ENCODE data around the gene TMEM74B.

The TMEM74B gene

DNA sequence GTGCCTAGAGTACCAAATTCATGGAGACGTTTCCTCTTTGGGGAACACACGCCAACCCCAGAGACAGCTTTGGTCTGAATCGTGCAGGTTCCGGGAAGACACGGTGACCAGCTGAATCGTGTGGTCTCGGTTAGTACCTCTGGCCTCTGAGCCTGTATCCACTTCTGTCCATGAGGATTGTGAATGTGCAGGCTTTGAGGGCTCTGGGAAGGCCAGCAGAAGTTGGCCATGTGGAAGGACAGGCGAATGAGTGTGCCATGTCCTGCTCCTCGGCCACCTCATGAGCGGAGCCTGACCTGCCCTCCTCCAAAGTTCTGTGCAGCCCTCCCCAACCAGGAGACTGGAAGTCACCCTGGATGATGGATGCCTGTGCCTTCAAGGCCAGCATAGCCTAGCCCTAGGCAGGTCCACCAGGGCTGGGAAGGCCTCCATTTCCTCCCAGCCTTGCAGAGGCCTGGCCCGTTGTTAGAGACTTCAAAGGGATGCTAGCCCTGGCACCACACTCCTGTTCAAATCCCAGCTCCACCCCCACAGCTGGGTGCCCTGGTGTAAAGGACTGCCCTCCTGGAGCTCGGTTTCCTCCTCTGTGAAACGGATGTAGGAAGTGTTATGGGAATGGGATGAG, 1.7 kb upstream of the TMEM74B start:
- WGBS (ENCODE audit: insufficient coverage): 92% methylated on average over 12 of the region's 13 CpGs
- Histone ChIP-seq H3K36me3 (ENCODE audit: control insufficient read depth in 4 of 4, insufficient read depth in 4 of 4, low read length in 3 of 4) (no peaks in the 10 kb centered on the region), H3K4me3 (ENCODE audit: control insufficient read depth in 1 of 7, extremely low read depth in 1 of 7, insufficient read depth in 4 of 7, low read depth in 2 of 7, low read length in 6 of 7) (no peak overlapping the region), H3K9me3 (ENCODE audit: control extremely low read depth in 1 of 5, control insufficient read depth in 4 of 5, insufficient read depth in 2 of 5, low read depth in 1 of 5, low read length in 4 of 5) (no peaks in the 10 kb centered on the region), H3K27ac (ENCODE audit: insufficient read depth in 1 of 2, low read depth in 1 of 2, low read length in 2 of 2, poor library complexity in 1 of 2, severe bottlenecking in 2 of 2) (no peak overlapping the region), H3K27me3 (replicated peaks in 2 of 5; ENCODE audit: control insufficient read depth in 4 of 5, insufficient read depth in 5 of 5, low read length in 4 of 5) (peaks cover 0 to 59% (median 23%) of the 10 kb centered on the region in 5 experiments), H3K4me1 (ENCODE audit: control extremely low read depth in 1 of 4, control insufficient read depth in 4 of 4, insufficient read depth in 4 of 4, low read length in 3 of 4) (peaks cover 2 to 10% (median 6%) of the 10 kb centered on the region in 4 experiments)
- ChIA-PET CTCF (interaction anchor here (0.7 to 1.6 kb wide), 8 partner anchors 11 to 314 kb away, joined by 3 to 5 read pairs (median 3); no protein-coding TSS in a partner anchor), POLR2A (no interaction called here)
- no peak for DNase-seq

DNA sequence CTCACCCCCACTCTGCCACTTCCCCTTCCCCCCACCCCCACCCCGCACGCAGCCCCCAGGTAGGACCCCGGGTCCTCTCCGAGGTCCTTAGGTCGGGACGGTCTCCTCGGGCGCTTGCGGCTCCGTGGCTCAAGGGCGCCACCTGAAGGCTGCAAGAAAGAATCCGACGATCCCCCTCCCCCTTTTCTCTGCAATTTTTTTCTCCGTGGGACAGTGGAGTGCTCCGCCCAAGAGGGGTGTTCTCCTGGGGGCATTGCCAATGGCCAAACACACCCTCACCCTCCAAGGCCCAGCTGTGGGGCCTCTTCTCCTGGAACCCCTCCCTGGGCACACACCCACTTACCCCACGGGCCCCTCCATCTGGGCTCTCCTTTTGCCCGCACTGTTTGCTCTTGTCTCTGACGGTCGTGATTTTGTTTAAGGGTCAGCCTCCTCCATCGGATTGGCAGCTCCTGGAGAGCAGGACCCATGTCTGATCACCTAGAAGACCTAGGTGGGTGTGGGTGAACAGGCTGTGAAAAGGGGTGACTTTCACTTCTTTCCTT, 1.1 kb upstream of the TMEM74B start:
- peak overlapping the region in 1 of 7 experiments; percentile 63 for H3K4me3 ChIP-seq (ENCODE audit: control insufficient read depth in 1 of 7, extremely low read depth in 1 of 7, insufficient read depth in 4 of 7, low read depth in 2 of 7, low read length in 6 of 7)
- POLR2A ChIA-PET: no interaction called here
- peaks cover 0 to 57% (median 23%) of the 10 kb centered on the region in 5 experiments for H3K27me3 ChIP-seq (replicated peaks in 2 of 5; ENCODE audit: control insufficient read depth in 4 of 5, insufficient read depth in 5 of 5, low read length in 4 of 5)
- DNase-seq: peak; percentile 64 to 82 (median 81)
- no peak overlapping the region for H3K27ac ChIP-seq (ENCODE audit: insufficient read depth in 1 of 2, low read depth in 1 of 2, low read length in 2 of 2, poor library complexity in 1 of 2, severe bottlenecking in 2 of 2)
- H3K9me3 ChIP-seq (ENCODE audit: control extremely low read depth in 1 of 5, control insufficient read depth in 4 of 5, insufficient read depth in 2 of 5, low read depth in 1 of 5, low read length in 4 of 5): no peaks in the 10 kb centered on the region
- CTCF ChIA-PET: interaction anchor here (0.9 to 1.6 kb wide), 5 partner anchors 10 to 228 kb away, joined by 3 to 5 read pairs (median 3); no protein-coding TSS in a partner anchor
- H3K4me1 ChIP-seq (ENCODE audit: control extremely low read depth in 1 of 4, control insufficient read depth in 4 of 4, insufficient read depth in 4 of 4, low read length in 3 of 4): peaks cover 2 to 10% (median 6%) of the 10 kb centered on the region in 4 experiments
- 13% methylated on average over 15 of the region's 20 CpGs for WGBS (ENCODE audit: insufficient coverage)
- no peaks in the 10 kb centered on the region for H3K36me3 ChIP-seq (ENCODE audit: control insufficient read depth in 4 of 4, insufficient read depth in 4 of 4, low read length in 3 of 4)

DNA sequence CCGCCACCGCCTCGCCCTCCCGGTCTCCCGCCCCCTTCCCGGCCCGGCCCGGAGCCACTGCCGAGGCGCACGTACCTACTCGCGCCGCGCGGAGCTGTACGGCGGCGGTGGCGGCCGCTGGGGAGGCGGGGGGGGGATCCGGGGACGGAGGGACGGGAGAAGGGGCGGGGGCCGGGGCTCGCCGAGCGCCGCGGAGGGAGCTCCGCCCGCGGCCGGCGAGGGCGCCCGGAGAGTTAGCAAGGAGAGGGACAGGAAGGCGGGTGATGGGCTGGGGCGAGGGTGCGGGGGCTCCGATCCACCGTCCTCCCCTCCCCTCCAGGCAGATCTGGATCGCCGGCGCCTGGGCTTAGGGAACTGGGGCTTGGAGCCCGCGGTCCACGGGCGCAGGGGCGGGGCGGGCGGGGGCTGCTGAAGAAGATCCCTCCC, 548 bp upstream of the TMEM74B start:
- CTCF ChIA-PET: interaction anchor here (0.9 to 1.6 kb wide), 3 partner anchors 74 to 78 kb away, joined by 3 read pairs; no protein-coding TSS in a partner anchor
- Histone ChIP-seq H3K27ac (ENCODE audit: insufficient read depth in 1 of 2, low read depth in 1 of 2, low read length in 2 of 2, poor library complexity in 1 of 2, severe bottlenecking in 2 of 2) (no peak overlapping the region), H3K4me3 (ENCODE audit: control insufficient read depth in 1 of 7, extremely low read depth in 1 of 7, insufficient read depth in 4 of 7, low read depth in 2 of 7, low read length in 6 of 7) (peak overlapping the region in 5 of 7 experiments; percentile 25 to 63 (median 39)), H3K9me3 (ENCODE audit: control extremely low read depth in 1 of 5, control insufficient read depth in 4 of 5, insufficient read depth in 2 of 5, low read depth in 1 of 5, low read length in 4 of 5) (no peaks in the 10 kb centered on the region), H3K36me3 (ENCODE audit: control insufficient read depth in 4 of 4, insufficient read depth in 4 of 4, low read length in 3 of 4) (no peaks in the 10 kb centered on the region), H3K27me3 (replicated peaks in 2 of 5; ENCODE audit: control insufficient read depth in 4 of 5, insufficient read depth in 5 of 5, low read length in 4 of 5) (peaks cover 0 to 53% (median 19%) of the 10 kb centered on the region in 5 experiments), H3K4me1 (ENCODE audit: control extremely low read depth in 1 of 4, control insufficient read depth in 4 of 4, insufficient read depth in 4 of 4, low read length in 3 of 4) (peaks cover 2 to 10% (median 6%) of the 10 kb centered on the region in 4 experiments)
- peak in 1 of 3 donors; percentile 16 for DNase-seq
- 0% methylated on average over 6 of the region's 54 CpGs for WGBS (ENCODE audit: insufficient coverage)
- POLR2A ChIA-PET: no interaction called here

GRCh38 chr20:1184260-1184637, 532 bp downstream of the TMEM74B start:
- no peak for DNase-seq
- H3K27ac ChIP-seq (ENCODE audit: insufficient read depth in 1 of 2, low read depth in 1 of 2, low read length in 2 of 2, poor library complexity in 1 of 2, severe bottlenecking in 2 of 2): no peak overlapping the region
- ChIA-PET POLR2A (no interaction called here), CTCF (interaction anchor here (0.9 to 1.3 kb wide), 3 partner anchors 15 to 76 kb away, joined by 3 to 4 read pairs (median 3); no protein-coding TSS in a partner anchor)
- H3K27me3 ChIP-seq (replicated peaks in 2 of 5; ENCODE audit: control insufficient read depth in 4 of 5, insufficient read depth in 5 of 5, low read length in 4 of 5): peaks cover 0 to 48% (median 19%) of the 10 kb centered on the region in 5 experiments
- no peaks in the 10 kb centered on the region for H3K9me3 ChIP-seq (ENCODE audit: control extremely low read depth in 1 of 5, control insufficient read depth in 4 of 5, insufficient read depth in 2 of 5, low read depth in 1 of 5, low read length in 4 of 5)
- peak overlapping the region in 1 of 7 experiments; percentile 25 for H3K4me3 ChIP-seq (ENCODE audit: control insufficient read depth in 1 of 7, extremely low read depth in 1 of 7, insufficient read depth in 4 of 7, low read depth in 2 of 7, low read length in 6 of 7)
- no peaks in the 10 kb centered on the region for H3K36me3 ChIP-seq (ENCODE audit: control insufficient read depth in 4 of 4, insufficient read depth in 4 of 4, low read length in 3 of 4)
- peaks cover 2 to 10% (median 6%) of the 10 kb centered on the region in 4 experiments for H3K4me1 ChIP-seq (ENCODE audit: control extremely low read depth in 1 of 4, control insufficient read depth in 4 of 4, insufficient read depth in 4 of 4, low read length in 3 of 4)
- 63% methylated on average over 3 of the region's 13 CpGs for WGBS (ENCODE audit: insufficient coverage)

GRCh38 chr20:1183153-1183552, 1.6 kb downstream of the TMEM74B start:
- Histone ChIP-seq H3K4me1 (ENCODE audit: control extremely low read depth in 1 of 4, control insufficient read depth in 4 of 4, insufficient read depth in 4 of 4, low read length in 3 of 4) (peaks cover 2 to 10% (median 6%) of the 10 kb centered on the region in 4 experiments), H3K9me3 (ENCODE audit: control extremely low read depth in 1 of 5, control insufficient read depth in 4 of 5, insufficient read depth in 2 of 5, low read depth in 1 of 5, low read length in 4 of 5) (no peaks in the 10 kb centered on the region), H3K27ac (ENCODE audit: insufficient read depth in 1 of 2, low read depth in 1 of 2, low read length in 2 of 2, poor library complexity in 1 of 2, severe bottlenecking in 2 of 2) (no peak overlapping the region), H3K36me3 (ENCODE audit: control insufficient read depth in 4 of 4, insufficient read depth in 4 of 4, low read length in 3 of 4) (no peaks in the 10 kb centered on the region), H3K4me3 (ENCODE audit: control insufficient read depth in 1 of 7, extremely low read depth in 1 of 7, insufficient read depth in 4 of 7, low read depth in 2 of 7, low read length in 6 of 7) (no peak overlapping the region), H3K27me3 (replicated peaks in 2 of 5; ENCODE audit: control insufficient read depth in 4 of 5, insufficient read depth in 5 of 5, low read length in 4 of 5) (peaks cover 0 to 46% (median 17%) of the 10 kb centered on the region in 5 experiments)
- DNase-seq: no peak
- WGBS (ENCODE audit: insufficient coverage): 88% methylated on average over 1 of the region's 6 CpGs
- POLR2A ChIA-PET: no interaction called here
- CTCF ChIA-PET: interaction anchor here (1.0 to 1.3 kb wide), 2 partner anchors 9 to 75 kb away, joined by 3 to 4 read pairs; no protein-coding TSS in a partner anchor

- 59% methylated on average over 4 of the region's 4 CpGs for WGBS (ENCODE audit: insufficient coverage)
These were observed 2.7 kb downstream of the TMEM74B start for GRCh38 chr20:1182106-1182505.

DNA sequence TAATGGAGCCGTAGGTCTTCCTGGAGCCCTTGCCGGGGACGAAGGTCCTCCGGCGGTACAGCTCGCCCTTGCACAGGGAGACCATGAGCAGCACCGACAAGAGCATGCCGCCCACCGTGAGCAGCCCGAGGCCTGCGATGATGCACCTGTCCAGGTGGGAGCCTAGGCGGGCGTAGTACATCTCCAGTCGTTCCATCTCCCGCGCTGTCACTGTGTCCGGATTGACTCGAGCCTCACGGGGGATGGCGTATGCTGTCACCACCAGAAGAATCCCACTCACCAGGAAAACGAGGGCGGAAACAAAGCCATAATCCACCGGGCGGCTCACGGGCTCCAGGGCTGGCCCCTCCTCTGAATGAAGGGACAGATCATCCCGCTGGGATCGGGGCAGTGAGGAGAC, 3.8 kb downstream of the TMEM74B start:
- Histone ChIP-seq H3K9me3 (ENCODE audit: control extremely low read depth in 1 of 5, control insufficient read depth in 4 of 5, insufficient read depth in 2 of 5, low read depth in 1 of 5, low read length in 4 of 5) (no peaks in the 10 kb centered on the region), H3K36me3 (ENCODE audit: control insufficient read depth in 4 of 4, insufficient read depth in 4 of 4, low read length in 3 of 4) (peaks cover 0 to 6% (median 3%) of the 10 kb centered on the region in 4 experiments), H3K27ac (ENCODE audit: insufficient read depth in 1 of 2, low read depth in 1 of 2, low read length in 2 of 2, poor library complexity in 1 of 2, severe bottlenecking in 2 of 2) (no peak overlapping the region), H3K4me1 (ENCODE audit: control extremely low read depth in 1 of 4, control insufficient read depth in 4 of 4, insufficient read depth in 4 of 4, low read length in 3 of 4) (peaks cover 0 to 9% (median 5%) of the 10 kb centered on the region in 4 experiments), H3K4me3 (ENCODE audit: control insufficient read depth in 1 of 7, extremely low read depth in 1 of 7, insufficient read depth in 4 of 7, low read depth in 2 of 7, low read length in 6 of 7) (no peak overlapping the region), H3K27me3 (replicated peaks in 2 of 5; ENCODE audit: control insufficient read depth in 4 of 5, insufficient read depth in 5 of 5, low read length in 4 of 5) (peaks cover 0 to 32% (median 13%) of the 10 kb centered on the region in 5 experiments)
- WGBS (ENCODE audit: insufficient coverage): 96% methylated on average over 27 of the region's 27 CpGs
- DNase-seq: no peak
- CTCF ChIA-PET: interaction anchor here (0.7 to 1.1 kb wide), 2 partner anchors 9 to 182 kb away, joined by 3 to 4 read pairs; no protein-coding TSS in a partner anchor
- POLR2A ChIA-PET: no interaction called here

More at GRCh38 chr20:1182106-1182505, 2.7 kb downstream of the TMEM74B start:
- no peak for DNase-seq
- CTCF ChIA-PET: no interaction called here
- POLR2A ChIA-PET: no interaction called here
- Histone ChIP-seq H3K27ac (ENCODE audit: insufficient read depth in 1 of 2, low read depth in 1 of 2, low read length in 2 of 2, poor library complexity in 1 of 2, severe bottlenecking in 2 of 2) (no peak overlapping the region), H3K27me3 (replicated peaks in 2 of 5; ENCODE audit: control insufficient read depth in 4 of 5, insufficient read depth in 5 of 5, low read length in 4 of 5) (peaks cover 0 to 43% (median 17%) of the 10 kb centered on the region in 5 experiments), H3K4me3 (ENCODE audit: control insufficient read depth in 1 of 7, extremely low read depth in 1 of 7, insufficient read depth in 4 of 7, low read depth in 2 of 7, low read length in 6 of 7) (no peak overlapping the region), H3K36me3 (ENCODE audit: control insufficient read depth in 4 of 4, insufficient read depth in 4 of 4, low read length in 3 of 4) (no peaks in the 10 kb centered on the region), H3K4me1 (ENCODE audit: control extremely low read depth in 1 of 4, control insufficient read depth in 4 of 4, insufficient read depth in 4 of 4, low read length in 3 of 4) (peaks cover 0 to 10% (median 6%) of the 10 kb centered on the region in 4 experiments), H3K9me3 (ENCODE audit: control extremely low read depth in 1 of 5, control insufficient read depth in 4 of 5, insufficient read depth in 2 of 5, low read depth in 1 of 5, low read length in 4 of 5) (no peaks in the 10 kb centered on the region)
